Measurements from ENCODE around the gene ZFYVE16.

Gene ZFYVE16

GRCh38 chr5:80474929-80475328 is 67.1 kb downstream of the ZFYVE16 start:
- no peak overlapping the region for H3K4me3 ChIP-seq (ENCODE audit: low read length)
- no peak for TF ChIP-seq CTCF (IDR thresholded peaks at IDR 0.05; ENCODE audit: insufficient read depth, low read depth, low read length, missing control alignments)
- no peak for DNase-seq (ENCODE audit: low read depth)

GRCh38 chr5:80479713-80480112 is 71.8 kb downstream of the ZFYVE16 start:
- peak; percentile 76 for DNase-seq (ENCODE audit: low read depth)
- TF ChIP-seq CTCF (IDR thresholded peaks at IDR 0.05; ENCODE audit: insufficient read depth, low read depth, low read length, missing control alignments) = no peak
- H3K4me3 ChIP-seq (ENCODE audit: low read length) = no peak overlapping the region

GRCh38 chr5:80480354-80480753 is 72.5 kb downstream of the ZFYVE16 start:
- no peak for DNase-seq (ENCODE audit: low read depth)
- no peak for TF ChIP-seq CTCF (IDR thresholded peaks at IDR 0.05; ENCODE audit: insufficient read depth, low read depth, low read length, missing control alignments)
- H3K4me3 ChIP-seq (ENCODE audit: low read length) = no peak overlapping the region

GRCh38 chr5:80481019-80481893 is 73.4 kb downstream of the ZFYVE16 start:
- TF ChIP-seq CTCF (IDR thresholded peaks at IDR 0.05; ENCODE audit: insufficient read depth, low read depth, low read length, missing control alignments) = peak; percentile 87
- no peak overlapping the region for H3K4me3 ChIP-seq (ENCODE audit: low read length)
- peak; percentile 73 for DNase-seq (ENCODE audit: low read depth)

GRCh38 chr5:80482578-80482977 is 74.7 kb downstream of the ZFYVE16 start:
- no peak for TF ChIP-seq CTCF (IDR thresholded peaks at IDR 0.05; ENCODE audit: insufficient read depth, low read depth, low read length, missing control alignments)
- DNase-seq (ENCODE audit: low read depth) = no peak
- H3K4me3 ChIP-seq (ENCODE audit: low read length) = no peak overlapping the region

- TF ChIP-seq CTCF (IDR thresholded peaks at IDR 0.05; ENCODE audit: insufficient read depth, low read depth, low read length, missing control alignments) = no peak
- H3K4me3 ChIP-seq (ENCODE audit: low read length) = no peak overlapping the region
- no peak for DNase-seq (ENCODE audit: low read depth)
These were observed 75.9 kb downstream of the ZFYVE16 start for GRCh38 chr5:80483636-80484232.

Data from epithelial cell of esophagus (primary cell).